Adrenal gland (tissue), 12 donors: Measurements from ENCODE around the gene NCDN. TPM values are rescaled to one million over a fixed set of nuclear protein-coding genes. Genes with fewer than 3 reads are reported as not detected.
A peak's percentile ranks its signal among the peaks of the same experiment; 100 is the strongest.

Experiments used
- DNase-seq, 7 donors: peaks; one replicate each; pipeline ENCODE4 v3.0.0-alpha.2; 2019 to 2020
- H3K27ac ChIP-seq, 5 donors: fragments of 200-600 bp; sonication (generic) in 4 of 5; 1 replicate in 3 of 5; 2 replicates in 2 of 5; pipeline versions ENCODE4 v1.5.1 to v1.8.0; 2016 to 2020; ENCODE audit warnings: mild to moderate bottlenecking in 1 of 5
- H3K27me3 ChIP-seq: fragments of 200-600 bp; 2 replicates; pipeline ENCODE4 v1.8.0; 2021
- H3K36me3 ChIP-seq, 2 donors: fragments of 200-600 bp; replicated peaks in 1 of 2; 1 replicate in 1 of 2; 2 replicates in 1 of 2; pipeline versions ENCODE4 v1.5.1 to v1.8.0; 2018 to 2022
- H3K4me1 ChIP-seq, 2 donors: fragments of 200-600 bp; replicated peaks in 1 of 2; 1 replicate in 1 of 2; 2 replicates in 1 of 2; pipeline versions ENCODE4 v1.5.1 to v1.8.0; 2018 to 2021
- H3K4me3 ChIP-seq, 4 donors: fragments of 200-600 bp; sonication (generic) in 3 of 4; one replicate each; pipeline ENCODE4 v1.5.1; 2016 to 2018
- H3K9me3 ChIP-seq, 3 donors: fragments of 200-600 bp; sonication (generic) in 1 of 3; replicated peaks in 1 of 3; 1 replicate in 2 of 3; 2 replicates in 1 of 3; pipeline versions ENCODE4 v1.5.1 to v1.8.0; 2016 to 2021
- POLR2A ChIP-seq, 2 donors: fragments of 450-650 bp; IDR thresholded peaks; one replicate each; pipeline ENCODE4 v1.6.1; 2017; ENCODE audit warnings: antibody characterized with exemption in 2 of 2, mild to moderate bottlenecking in 2 of 2, moderate library complexity in 1 of 2
- WGBS, 4 donors: extraction: QIAGEN DNeasy Blood & Tissue Kit in 2 of 4; methylation state at CpG; one replicate each; pipeline versions ENCODE4 v1.1.5 to v1.1.7; 2013 to 2017; 5-methylcytosine and 5-hydroxymethylcytosine counted together
- intact Hi-C, 2 donors: fragments of 100-400 bp; cut with DNase I; formaldehyde crosslinking; loops; one replicate each; pipeline versions ENCODE4 v1.14.1 to v1.15.0; 2022 to 2023
- polyA plus RNA-seq, 3 donors: library from polyadenylated mRNA; stranded (reverse); fragments of 200-250 nt in 2 of 3; fragments of 350-450 nt in 1 of 3; fragmentation: Illumina TruSeq in 1 of 3; extraction: RNeasy Lipid Tissue Mini Kit (QIAGEN cat#74804) in 1 of 3; gene quantifications; one replicate each; pipeline ENCODE4 v1.2.3, GENCODE V29; 2013 to 2014
- total RNA-seq, 9 donors: library from RNA; depleted of rRNA in 4 of 9; stranded (reverse); fragments of >200 nt in 4 of 9; fragments of 120-200 nt in 1 of 9; fragmentation: NEBNext Ultra II Directional in 1 of 9; extraction: Animal tissue kit (Norgen Biotek cat#: 25700) in 1 of 9; gene quantifications; one replicate each; pipeline versions ENCODE4 v1.1.0 to v1.2.4, GENCODE V29; 2013 to 2023
- TF ChIP-seq, protein P1 (sequence below), 6 experiments: fragments of 450-650 bp in 4 of 6; fragments of 200-600 bp in 2 of 6; sonication (generic) in 1 of 6; IDR thresholded peaks; 1 replicate in 5 of 6; 2 replicates in 1 of 6; pipeline versions ENCODE4 v1.5.1 to v1.8.0; 2016 to 2021; ENCODE audit warnings: antibody characterized with exemption in 6 of 6, mild to moderate bottlenecking in 2 of 6, moderate library complexity in 1 of 6
- donor health status: healthy with polysubstance abuse.
- donor health status: Bipolar disorder and iron deficiency.
- donor health status: DM: yes; HTN: yes; CAD: no.
- donor health status: DM: no; HTN: no; CAD: no.
- donor health status: DM: no; HTN: no; CAD: no.
- donor health status: DM: yes; HTN: yes; CAD: no.

Gene NCDN
- total and polyA plus RNA-seq, 12 donors: 12.0 to 49.3 (median 38.7) TPM

DNA sequence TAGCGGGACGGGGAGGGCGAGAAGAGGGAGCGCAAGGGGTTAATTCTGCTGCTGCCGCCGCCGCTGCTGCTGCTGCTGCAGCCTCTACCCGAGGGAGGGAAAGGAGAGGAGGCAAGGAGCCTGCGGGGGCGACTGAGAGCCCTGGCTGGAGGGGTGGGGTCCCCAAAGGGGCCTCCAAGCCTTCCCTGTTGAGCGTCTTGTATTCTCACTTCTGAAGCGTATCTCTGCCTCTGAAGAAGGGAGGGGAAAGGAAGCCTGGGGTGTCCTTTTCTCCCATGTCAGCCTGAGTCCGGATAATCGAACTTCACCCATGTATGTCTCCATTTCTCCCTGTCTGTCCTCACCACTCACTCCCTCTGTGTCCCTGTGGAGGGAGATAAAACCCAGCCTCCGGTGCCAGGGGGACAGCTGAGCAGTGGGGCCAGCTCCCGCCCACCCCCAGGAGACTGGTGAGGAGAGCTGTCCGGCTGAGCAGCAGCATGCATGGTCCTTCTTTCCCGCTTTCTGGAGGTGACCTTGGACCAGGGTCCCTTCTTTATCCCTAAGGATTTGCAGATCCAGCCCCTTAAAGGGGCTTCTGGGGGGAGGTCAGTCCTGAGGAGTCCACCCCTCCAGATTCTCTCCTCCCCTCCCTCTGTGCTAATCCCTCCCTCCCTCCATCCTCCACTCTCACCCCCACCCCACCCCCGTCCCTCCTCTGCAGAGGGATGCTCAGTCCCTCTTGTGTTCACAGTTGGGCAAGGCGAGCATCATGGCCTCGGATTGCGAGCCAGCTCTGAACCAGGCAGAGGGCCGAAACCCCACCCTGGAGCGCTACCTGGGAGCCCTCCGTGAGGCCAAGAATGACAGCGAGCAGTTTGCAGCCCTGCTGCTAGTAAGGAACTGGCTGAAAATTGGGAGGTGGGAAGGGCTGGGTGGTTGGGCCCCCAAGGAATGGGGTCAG is 1.0 kb downstream of the NCDN start:
- no peak for TF ChIP-seq POLR2A (IDR thresholded peaks at IDR 0.05)
- TF ChIP-seq, protein P1, sequence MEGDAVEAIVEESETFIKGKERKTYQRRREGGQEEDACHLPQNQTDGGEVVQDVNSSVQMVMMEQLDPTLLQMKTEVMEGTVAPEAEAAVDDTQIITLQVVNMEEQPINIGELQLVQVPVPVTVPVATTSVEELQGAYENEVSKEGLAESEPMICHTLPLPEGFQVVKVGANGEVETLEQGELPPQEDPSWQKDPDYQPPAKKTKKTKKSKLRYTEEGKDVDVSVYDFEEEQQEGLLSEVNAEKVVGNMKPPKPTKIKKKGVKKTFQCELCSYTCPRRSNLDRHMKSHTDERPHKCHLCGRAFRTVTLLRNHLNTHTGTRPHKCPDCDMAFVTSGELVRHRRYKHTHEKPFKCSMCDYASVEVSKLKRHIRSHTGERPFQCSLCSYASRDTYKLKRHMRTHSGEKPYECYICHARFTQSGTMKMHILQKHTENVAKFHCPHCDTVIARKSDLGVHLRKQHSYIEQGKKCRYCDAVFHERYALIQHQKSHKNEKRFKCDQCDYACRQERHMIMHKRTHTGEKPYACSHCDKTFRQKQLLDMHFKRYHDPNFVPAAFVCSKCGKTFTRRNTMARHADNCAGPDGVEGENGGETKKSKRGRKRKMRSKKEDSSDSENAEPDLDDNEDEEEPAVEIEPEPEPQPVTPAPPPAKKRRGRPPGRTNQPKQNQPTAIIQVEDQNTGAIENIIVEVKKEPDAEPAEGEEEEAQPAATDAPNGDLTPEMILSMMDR (IDR thresholded peaks at IDR 0.05): peak in 1 of 6 experiments; percentile 10
- intact Hi-C loops: loop anchor here in 1 of 2 donors (5.0 kb wide), 1 partner anchor 106 kb away; no protein-coding TSS in a partner anchor
- Histone ChIP-seq H3K4me3 (peak overlapping the region; percentile 25 to 94 (median 74)), H3K4me1 (peaks cover 28 to 55% of the 10 kb centered on the region in 2 donors), H3K9me3 (no peaks in the 10 kb centered on the region), H3K36me3 (peaks cover 0 to 17% of the 10 kb centered on the region in 2 donors), H3K27me3 (no peaks in the 10 kb centered on the region), H3K27ac (peak overlapping the region in 4 of 5 donors; percentile 89 to 99 (median 96))
- peak in 1 of 7 donors; percentile 32 for DNase-seq
- WGBS, 4 donors: 18 to 33% (median 27%) methylated on average over 13 to 26 of the region's 26 CpGs

DNA sequence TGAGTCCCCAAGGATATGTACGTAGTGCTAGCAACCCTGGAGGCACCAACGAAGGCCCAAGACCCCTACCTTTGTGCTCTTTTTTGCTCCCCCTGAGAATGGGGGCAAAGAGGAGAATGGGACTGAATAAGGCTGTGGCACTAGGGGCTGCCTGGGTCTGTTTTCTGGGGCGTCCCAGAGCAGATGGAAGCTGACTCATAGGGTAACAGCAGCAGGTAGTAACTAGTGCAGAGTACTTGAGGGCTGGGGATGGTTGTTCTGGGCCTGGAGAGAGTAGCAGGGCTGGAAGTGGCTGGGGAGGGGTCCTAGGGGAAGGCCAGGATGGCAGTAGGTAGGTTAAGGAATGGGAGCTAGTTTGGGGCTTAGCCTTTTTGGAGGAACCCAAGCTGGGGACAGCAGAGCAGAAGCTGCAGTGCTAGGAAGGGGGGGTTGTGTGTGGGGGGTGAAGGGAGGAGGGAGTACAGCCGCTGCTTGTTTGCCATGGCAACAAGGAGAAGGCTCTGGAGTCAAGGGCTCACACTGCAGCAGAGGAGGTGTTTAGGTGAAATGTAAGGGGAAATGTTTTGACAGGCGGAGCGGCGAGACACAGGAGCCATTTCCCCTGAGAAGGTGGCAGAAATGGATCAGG is 1.8 kb downstream of the NCDN start:
- H3K4me1 ChIP-seq: peaks cover 22 to 47% of the 10 kb centered on the region in 2 donors
- intact Hi-C loops: loop anchor here in 1 of 2 donors (5.0 kb wide), 1 partner anchor 107 kb away; no protein-coding TSS in a partner anchor
- H3K27me3 ChIP-seq: no peaks in the 10 kb centered on the region
- H3K36me3 ChIP-seq: peaks cover 0 to 21% of the 10 kb centered on the region in 2 donors
- TF ChIP-seq POLR2A (IDR thresholded peaks at IDR 0.05): no peak
- TF ChIP-seq, protein P1 (IDR thresholded peaks at IDR 0.05): no peak
- H3K9me3 ChIP-seq: no peaks in the 10 kb centered on the region
- no peak overlapping the region for H3K4me3 ChIP-seq
- WGBS, 4 donors: 70 to 77% (median 75%) methylated on average over 7 of the region's 7 CpGs
- H3K27ac ChIP-seq: peak overlapping the region in 1 of 5 donors; percentile 16
- no peak for DNase-seq

DNA sequence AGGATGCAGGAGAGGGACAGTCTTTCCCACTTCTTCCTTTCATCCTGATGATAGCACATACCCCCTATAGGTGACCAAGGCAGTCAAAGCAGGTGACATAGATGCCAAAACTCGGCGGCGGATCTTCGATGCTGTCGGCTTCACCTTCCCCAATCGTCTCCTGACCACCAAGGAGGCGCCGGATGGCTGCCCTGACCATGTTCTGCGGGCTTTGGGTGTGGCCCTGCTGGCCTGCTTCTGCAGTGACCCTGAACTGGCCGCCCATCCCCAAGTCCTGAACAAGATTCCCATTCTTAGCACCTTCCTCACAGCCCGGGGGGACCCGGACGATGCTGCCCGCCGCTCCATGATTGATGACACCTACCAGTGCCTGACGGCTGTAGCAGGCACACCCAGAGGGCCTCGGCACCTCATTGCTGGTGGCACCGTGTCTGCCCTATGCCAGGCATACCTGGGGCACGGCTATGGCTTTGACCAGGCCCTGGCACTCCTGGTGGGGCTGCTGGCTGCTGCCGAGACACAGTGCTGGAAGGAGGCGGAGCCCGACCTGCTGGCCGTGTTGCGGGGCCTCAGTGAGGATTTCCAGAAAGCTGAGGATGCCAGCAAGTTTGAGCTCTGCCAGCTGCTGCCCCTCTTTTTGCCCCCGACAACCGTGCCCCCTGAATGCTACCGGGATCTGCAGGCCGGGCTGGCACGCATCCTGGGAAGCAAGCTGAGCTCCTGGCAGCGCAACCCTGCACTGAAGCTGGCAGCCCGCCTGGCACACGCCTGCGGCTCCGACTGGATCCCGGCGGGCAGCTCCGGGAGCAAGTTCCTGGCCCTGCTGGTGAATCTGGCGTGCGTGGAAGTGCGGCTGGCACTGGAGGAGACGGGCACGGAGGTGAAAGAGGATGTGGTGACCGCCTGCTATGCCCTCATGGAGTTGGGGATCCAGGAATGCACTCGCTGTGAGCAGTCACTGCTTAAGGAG is 2.9 kb downstream of the NCDN start:
- H3K4me3 ChIP-seq: no peak overlapping the region
- H3K36me3 ChIP-seq: peaks cover 0 to 28% of the 10 kb centered on the region in 2 donors
- 56 to 79% (median 58%) methylated on average over 9 to 44 of the region's 44 CpGs for WGBS, 4 donors
- DNase-seq: peak; percentile 71 to 84 (median 78)
- H3K4me1 ChIP-seq: peaks cover 12 to 36% of the 10 kb centered on the region in 2 donors
- H3K27ac ChIP-seq: peak overlapping the region in 1 of 5 donors; percentile 3
- intact Hi-C loops: loop anchor here (5.0 to 10.0 kb wide), 2 partner anchors 212 to 356 kb away; no protein-coding TSS in a partner anchor
- TF ChIP-seq, protein P1 (IDR thresholded peaks at IDR 0.05): no peak
- H3K9me3 ChIP-seq: no peaks in the 10 kb centered on the region
- no peaks in the 10 kb centered on the region for H3K27me3 ChIP-seq
